GM15510 (cell line): ENCODE measurements around the gene RGS6.

Source experiments
- POLR2A ChIP-seq: IDR thresholded peaks from 3 replicates; pipeline ENCODE4 v1.6.1; 2011; ENCODE audit warnings: borderline replicate concordance; ENCODE audit not compliant: insufficient read length; ENCODE audit errors: extremely low read depth

RGS6 gene

GRCh38 chr14:72532686-72533454 is 600.6 kb downstream of the RGS6 start:
- TF ChIP-seq POLR2A = no peak

DNA sequence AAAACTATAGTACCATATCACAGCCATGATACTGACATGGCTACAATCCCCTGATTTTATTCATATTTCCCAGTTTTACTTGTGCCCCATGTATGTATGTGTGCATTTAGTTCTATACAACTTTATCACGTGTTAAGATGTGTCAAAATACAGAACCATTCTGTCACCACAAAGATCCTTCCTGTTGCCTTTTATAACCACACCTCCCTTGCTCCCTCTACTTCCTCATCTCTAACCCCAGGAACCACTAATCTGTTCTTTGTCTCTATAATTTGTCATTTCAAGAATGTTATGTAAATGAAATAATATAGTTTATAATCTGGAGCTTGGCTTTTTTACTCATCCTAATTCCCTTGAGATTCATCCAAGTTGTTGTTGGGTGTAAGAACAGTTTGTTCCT is 603.3 kb downstream of the RGS6 start:
- TF ChIP-seq POLR2A = no peak

GRCh38 chr14:72538387-72538786 is 606.2 kb downstream of the RGS6 start:
- no peak for TF ChIP-seq POLR2A

GRCh38 chr14:72539661-72540315 is 607.6 kb downstream of the RGS6 start:
- no peak for TF ChIP-seq POLR2A

DNA sequence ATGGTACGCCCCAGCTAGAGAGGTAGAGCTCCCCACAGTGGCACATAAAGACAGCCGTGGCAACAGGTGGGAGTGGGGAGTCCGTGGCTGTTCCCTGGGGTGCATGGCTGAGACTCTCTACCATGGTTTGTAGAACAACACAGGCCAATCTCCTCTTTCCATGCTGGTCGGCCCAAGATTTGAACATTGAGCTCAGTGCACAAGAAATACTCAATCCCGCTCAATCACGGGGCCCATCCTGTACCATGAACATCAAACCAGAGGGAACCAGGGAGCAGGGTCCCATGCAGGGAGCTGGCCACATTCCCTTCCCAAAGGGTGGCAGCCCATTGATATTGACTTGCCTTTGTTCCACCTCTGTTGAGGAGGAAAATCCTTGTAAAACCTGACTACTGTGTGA is 608.6 kb downstream of the RGS6 start:
- no peak for TF ChIP-seq POLR2A

DNA sequence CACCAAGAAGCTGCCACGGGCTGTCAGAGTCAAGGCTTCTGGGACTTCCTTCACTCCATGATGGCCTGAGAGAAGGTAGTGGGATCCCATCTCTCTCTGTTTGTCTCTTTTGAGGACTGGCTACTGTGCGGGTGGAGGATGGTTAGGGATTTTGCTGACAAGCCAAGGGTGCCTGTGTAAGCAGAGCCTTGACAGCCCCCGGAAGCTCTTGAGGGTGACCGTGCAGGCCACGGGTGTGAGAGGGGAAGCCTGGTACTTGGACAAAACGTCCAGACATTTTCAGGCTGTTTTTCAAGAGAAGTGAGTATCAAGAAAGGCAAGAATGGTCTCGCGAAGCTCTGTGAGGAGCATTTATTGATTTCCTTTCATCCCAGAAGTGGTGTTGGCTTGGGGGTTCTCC is 609.3 kb downstream of the RGS6 start:
- TF ChIP-seq POLR2A = no peak

DNA sequence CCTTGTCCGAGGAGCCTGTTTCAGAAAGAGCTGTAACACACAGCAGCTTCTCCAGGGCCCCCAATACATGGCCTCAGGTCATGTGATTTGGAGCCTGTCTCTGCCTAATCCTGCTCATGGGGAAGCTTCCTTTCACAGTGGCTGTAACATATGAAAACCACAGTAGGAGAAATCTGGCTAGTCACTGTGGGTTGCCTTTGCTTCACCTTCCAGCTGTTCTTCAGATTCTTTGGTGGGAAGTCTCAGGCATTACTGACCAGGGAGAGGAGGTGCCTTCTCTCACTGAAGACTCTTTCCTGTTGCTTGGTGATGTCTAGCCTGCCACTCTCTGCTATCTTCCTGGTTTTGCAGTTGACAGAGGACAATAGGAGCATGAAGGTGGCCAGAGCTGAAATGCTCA is 611.1 kb downstream of the RGS6 start:
- no peak for TF ChIP-seq POLR2A

GRCh38 chr14:72544615-72545387 is 612.6 kb downstream of the RGS6 start:
- no peak for TF ChIP-seq POLR2A

GRCh38 chr14:72545411-72546311 is 613.4 kb downstream of the RGS6 start:
- no peak for TF ChIP-seq POLR2A

GRCh38 chr14:72546344-72547016 is 614.3 kb downstream of the RGS6 start:
- TF ChIP-seq POLR2A = no peak

- no peak for TF ChIP-seq POLR2A
Measured at GRCh38 chr14:72547999-72548398, 615.8 kb downstream of the RGS6 start.

DNA sequence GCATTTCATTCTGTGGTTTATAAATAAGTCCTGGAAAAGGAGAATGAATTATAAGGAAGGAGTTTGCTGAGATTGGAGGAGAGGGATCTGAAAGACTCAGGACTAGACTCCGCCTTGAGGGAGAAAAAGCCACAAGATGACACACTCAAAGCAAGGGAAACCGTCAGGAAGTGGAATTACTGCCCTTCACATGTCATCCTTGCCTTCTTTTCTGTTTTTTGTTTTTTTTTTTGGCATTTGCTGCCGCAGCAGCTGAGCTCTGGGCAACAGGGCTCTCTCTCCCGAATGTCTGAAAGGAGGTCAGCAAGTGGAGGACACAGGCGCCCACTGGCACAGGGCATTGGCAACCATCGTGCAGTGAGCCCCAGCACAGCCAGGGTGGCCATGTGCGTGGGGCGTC is 616.8 kb downstream of the RGS6 start:
- no peak for TF ChIP-seq POLR2A

DNA sequence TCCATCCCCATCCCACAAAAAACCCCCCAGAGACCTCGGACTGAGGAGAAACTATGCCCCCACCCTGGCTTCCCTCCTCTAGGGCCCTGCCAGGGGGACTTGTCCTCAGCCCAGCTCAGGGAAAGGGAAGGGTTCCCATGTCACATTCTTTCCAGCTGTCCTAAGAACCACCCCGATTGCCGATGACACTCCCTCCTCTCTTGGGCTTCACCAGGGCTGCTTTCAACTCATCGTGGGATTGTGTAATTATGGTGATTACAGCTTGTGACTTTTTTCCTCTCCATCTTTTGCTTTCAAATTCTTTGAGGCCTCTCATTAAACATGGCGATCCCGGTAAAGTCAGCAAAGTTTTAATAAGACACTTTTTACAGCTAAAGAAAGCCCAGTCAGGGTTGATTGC is 617.6 kb downstream of the RGS6 start:
- no peak for TF ChIP-seq POLR2A

DNA sequence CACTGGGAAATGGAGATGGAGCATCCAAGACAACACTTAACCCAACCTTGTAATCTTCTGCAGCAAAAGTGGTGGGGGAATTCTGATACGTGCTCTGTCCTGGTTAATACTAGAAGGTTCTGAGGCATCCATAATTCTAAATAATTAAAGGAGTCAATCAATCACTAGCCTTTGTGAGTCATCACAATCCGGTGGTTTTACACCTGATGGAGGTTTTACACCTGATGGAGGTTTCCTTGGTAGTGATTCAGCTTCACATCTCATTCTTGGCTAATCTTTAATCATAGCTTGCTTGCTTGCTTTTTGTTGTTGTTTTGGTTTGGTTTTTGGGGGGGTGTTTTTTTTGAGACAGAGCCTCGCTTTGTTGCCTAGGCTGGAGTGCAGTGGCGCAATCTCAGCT is 618.3 kb downstream of the RGS6 start:
- TF ChIP-seq POLR2A = no peak
